Nephron progenitor cell (in vitro differentiated cells): Measurements from ENCODE around the gene USP31.

ENCODE experiments used
- DNase-seq: peaks from one replicate; pipeline ENCODE4 v3.0.0; 2021
- H3K27ac Mint-ChIP-seq: 2 replicates; pipeline ENCODE4 v1.8.0; 2021; ENCODE audit warnings: mild to moderate bottlenecking, moderate library complexity, mixed read lengths
- H3K27me3 Mint-ChIP-seq: 2 replicates; pipeline ENCODE4 v1.8.0; 2021; ENCODE audit warnings: mild to moderate bottlenecking, low read depth, mixed read lengths; ENCODE audit not compliant: poor library complexity
- H3K36me3 Mint-ChIP-seq: 2 replicates; pipeline ENCODE4 v1.8.0; 2021; ENCODE audit warnings: low read depth, mixed read lengths
- H3K4me1 Mint-ChIP-seq: 2 replicates; pipeline ENCODE4 v1.8.0; 2021; ENCODE audit warnings: mixed read lengths
- H3K4me3 Mint-ChIP-seq: 2 replicates; pipeline ENCODE4 v1.8.0; 2021; ENCODE audit warnings: mild to moderate bottlenecking, moderate library complexity, mixed read lengths
- H3K9me3 Mint-ChIP-seq: 2 replicates; pipeline ENCODE4 v1.8.0; 2021; ENCODE audit warnings: mild to moderate bottlenecking, moderate library complexity, mixed read lengths
- CTCF ChIP-seq: fragments of 200-600 bp; sonication (generic); IDR thresholded peaks from 2 replicates; pipeline ENCODE4 v1.5.0; 2021; ENCODE audit warnings: antibody characterized with exemption

The USP31 gene

GRCh38 chr16:23055481-23055880 lies 93.8 kb downstream of the USP31 start:
- Mint-ChIP-seq H3K4me1 (peaks cover 29% of the 10 kb centered on the region), H3K36me3 (no peaks in the 10 kb centered on the region), H3K27me3 (peaks cover 19% of the 10 kb centered on the region), H3K4me3 (no peak overlapping the region), H3K27ac (no peak overlapping the region), H3K9me3 (peaks cover 4% of the 10 kb centered on the region)
- no peak for TF ChIP-seq CTCF
- DNase-seq = no peak

GRCh38 chr16:23052908-23053580 lies 96.2 kb downstream of the USP31 start:
- peaks cover 4% of the 10 kb centered on the region for H3K9me3 Mint-ChIP-seq
- no peaks in the 10 kb centered on the region for H3K36me3 Mint-ChIP-seq
- H3K27me3 Mint-ChIP-seq = peaks cover 28% of the 10 kb centered on the region
- no peak for DNase-seq
- H3K27ac Mint-ChIP-seq = no peak overlapping the region
- no peak overlapping the region for H3K4me3 Mint-ChIP-seq
- H3K4me1 Mint-ChIP-seq = peaks cover 5% of the 10 kb centered on the region
- TF ChIP-seq CTCF = no peak

GRCh38 chr16:23052221-23052620 lies 97.0 kb downstream of the USP31 start:
- H3K4me3 Mint-ChIP-seq = no peak overlapping the region
- H3K27me3 Mint-ChIP-seq = peaks cover 32% of the 10 kb centered on the region

GRCh38 chr16:23051587-23051986 lies 97.7 kb downstream of the USP31 start:
- no peaks in the 10 kb centered on the region for H3K36me3 Mint-ChIP-seq
- no peak for DNase-seq
- peaks cover 33% of the 10 kb centered on the region for H3K27me3 Mint-ChIP-seq
- H3K4me1 Mint-ChIP-seq = no peaks in the 10 kb centered on the region
- H3K27ac Mint-ChIP-seq = no peak overlapping the region
- H3K9me3 Mint-ChIP-seq = peaks cover 1% of the 10 kb centered on the region
- H3K4me3 Mint-ChIP-seq = no peak overlapping the region
- no peak for TF ChIP-seq CTCF

More at GRCh38 chr16:23052221-23052620, 97.0 kb downstream of the USP31 start:
- peaks cover 4% of the 10 kb centered on the region for H3K9me3 Mint-ChIP-seq
- peaks cover 2% of the 10 kb centered on the region for H3K4me1 Mint-ChIP-seq
- no peaks in the 10 kb centered on the region for H3K36me3 Mint-ChIP-seq
- TF ChIP-seq CTCF = no peak
- H3K27ac Mint-ChIP-seq = no peak overlapping the region
- no peak for DNase-seq

GRCh38 chr16:23048164-23048563 lies 101.1 kb downstream of the USP31 start:
- DNase-seq = no peak
- Mint-ChIP-seq H3K9me3 (no peaks in the 10 kb centered on the region), H3K27me3 (peaks cover 21% of the 10 kb centered on the region), H3K4me3 (no peak overlapping the region), H3K4me1 (no peaks in the 10 kb centered on the region), H3K36me3 (no peaks in the 10 kb centered on the region), H3K27ac (no peak overlapping the region)
- TF ChIP-seq CTCF = no peak

GRCh38 chr16:23045025-23045424 lies 104.2 kb downstream of the USP31 start:
- DNase-seq = no peak
- Mint-ChIP-seq H3K27ac (no peak overlapping the region), H3K9me3 (no peaks in the 10 kb centered on the region), H3K27me3 (peaks cover 10% of the 10 kb centered on the region), H3K36me3 (no peaks in the 10 kb centered on the region), H3K4me1 (no peaks in the 10 kb centered on the region), H3K4me3 (no peak overlapping the region)
- TF ChIP-seq CTCF = no peak
